Prostate gland (tissue), 2 donors: Measurements from ENCODE around the gene PARD6A. TPM values are rescaled to one million over a fixed set of nuclear protein-coding genes. Genes with fewer than 3 reads are reported as not detected.
A peak's percentile ranks its signal among the peaks of the same experiment; 100 is the strongest.

Experiments used
- DNase-seq: peaks from one replicate; pipeline ENCODE4 v3.0.0-alpha.2; 2019; ENCODE audit warnings: low spot score
- H3K27ac ChIP-seq, 2 donors: fragments of 200-600 bp; sonication (generic); 2 replicates each; pipeline ENCODE4 v1.5.1; 2017 to 2019
- H3K27me3 ChIP-seq: fragments of 200-600 bp; sonication (generic); replicated peaks from 2 replicates; pipeline ENCODE4 v1.5.1; 2019; ENCODE audit not compliant: insufficient read depth
- H3K36me3 ChIP-seq, 2 donors: fragments of 200-600 bp; sonication (generic); 1 replicate in 1 of 2; 2 replicates in 1 of 2; pipeline versions ENCODE4 v1.5.1 to v1.8.1; 2017 to 2019
- H3K4me1 ChIP-seq: fragments of 200-600 bp; sonication (generic); replicated peaks from 2 replicates; pipeline ENCODE4 v1.5.1; 2019
- H3K4me3 ChIP-seq, 2 donors: fragments of 200-600 bp; sonication (generic); 2 replicates each; pipeline ENCODE4 v1.5.1; 2017 to 2019
- H3K9me3 ChIP-seq: fragments of 200-600 bp; sonication (generic); 2 replicates; pipeline ENCODE4 v1.5.1; 2017
- POLR2A ChIP-seq: fragments of 450-650 bp; IDR thresholded peaks from one replicate; pipeline ENCODE4 v1.6.1; 2016; ENCODE audit warnings: antibody characterized with exemption, mild to moderate bottlenecking
- POLR2AphosphoS5 ChIP-seq: sonication (generic); formaldehyde crosslinking; IDR thresholded peaks from one replicate; pipeline ENCODE4 v1.6.1; 2017; ENCODE audit warnings: antibody characterized with exemption
- whole genome bisulfite sequencing: methylation state at CpG from one replicate; pipeline ENCODE4 v1.1.5; 2018; 5-methylcytosine and 5-hydroxymethylcytosine counted together
- intact Hi-C: fragments of 100-400 bp; cut with DNase I; formaldehyde crosslinking; loops from one replicate; pipeline ENCODE4 v1.14.2; 2022
- total RNA-seq, 2 donors: library from RNA; depleted of rRNA; stranded (reverse); fragments of >200 nt; gene quantifications; one replicate each; pipeline ENCODE4 v1.1.0, GENCODE V29; 2016
- TF ChIP-seq, protein P1 (sequence below), 4 experiments: fragments of 200-600 bp in 2 of 4; fragments of 450-650 bp in 2 of 4; sonication (generic) in 2 of 4; IDR thresholded peaks; 1 replicate in 3 of 4; 2 replicates in 1 of 4; pipeline ENCODE4 v1.5.1; 2016 to 2019; ENCODE audit warnings: antibody characterized with exemption in 4 of 4, mild to moderate bottlenecking in 2 of 4, moderate library complexity in 2 of 4

The PARD6A gene
- total RNA-seq, 2 donors from 2014 or later = 3.4 to 13.7 TPM

DNA sequence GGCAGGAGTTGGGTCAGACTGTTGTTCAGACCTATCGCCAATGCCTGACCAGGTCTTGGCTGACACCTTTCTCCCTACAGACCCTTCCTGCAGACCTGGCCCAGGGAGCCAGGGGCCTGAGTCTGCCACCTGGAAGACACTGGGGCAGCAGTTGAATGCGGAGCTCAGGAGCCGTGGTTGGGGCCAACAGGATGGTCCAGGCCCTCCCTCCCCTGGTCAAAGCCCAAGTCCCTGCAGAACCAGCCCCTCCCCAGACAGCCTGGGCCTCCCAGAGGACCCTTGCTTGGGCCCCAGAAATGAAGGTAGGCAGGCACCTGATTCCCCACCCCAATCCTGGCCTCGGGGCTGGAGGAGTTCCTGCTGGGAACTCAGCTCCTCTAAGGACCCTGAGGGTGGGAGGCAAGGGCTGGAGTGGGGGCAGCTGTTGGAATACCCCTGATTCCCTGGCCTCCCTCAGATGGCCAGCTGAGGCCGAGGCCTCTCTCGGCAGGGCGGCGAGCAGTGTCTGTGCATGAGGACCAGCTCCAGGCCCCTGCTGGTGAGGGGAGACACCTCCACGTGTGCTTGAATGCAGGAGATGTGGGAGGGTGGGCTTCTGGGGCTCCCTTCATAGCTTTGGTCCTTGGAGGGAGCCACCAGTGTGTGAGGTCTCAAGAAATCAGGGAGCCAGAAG, 4.3 kb upstream of the PARD6A start:
- H3K27ac ChIP-seq = no peak overlapping the region
- 85% methylated on average over 9 of the region's 9 CpGs for WGBS
- H3K4me3 ChIP-seq = no peak overlapping the region
- H3K36me3 ChIP-seq = no peaks in the 10 kb centered on the region
- TF ChIP-seq POLR2AphosphoS5 (no peak), POLR2A (no peak)
- TF ChIP-seq, protein P1, sequence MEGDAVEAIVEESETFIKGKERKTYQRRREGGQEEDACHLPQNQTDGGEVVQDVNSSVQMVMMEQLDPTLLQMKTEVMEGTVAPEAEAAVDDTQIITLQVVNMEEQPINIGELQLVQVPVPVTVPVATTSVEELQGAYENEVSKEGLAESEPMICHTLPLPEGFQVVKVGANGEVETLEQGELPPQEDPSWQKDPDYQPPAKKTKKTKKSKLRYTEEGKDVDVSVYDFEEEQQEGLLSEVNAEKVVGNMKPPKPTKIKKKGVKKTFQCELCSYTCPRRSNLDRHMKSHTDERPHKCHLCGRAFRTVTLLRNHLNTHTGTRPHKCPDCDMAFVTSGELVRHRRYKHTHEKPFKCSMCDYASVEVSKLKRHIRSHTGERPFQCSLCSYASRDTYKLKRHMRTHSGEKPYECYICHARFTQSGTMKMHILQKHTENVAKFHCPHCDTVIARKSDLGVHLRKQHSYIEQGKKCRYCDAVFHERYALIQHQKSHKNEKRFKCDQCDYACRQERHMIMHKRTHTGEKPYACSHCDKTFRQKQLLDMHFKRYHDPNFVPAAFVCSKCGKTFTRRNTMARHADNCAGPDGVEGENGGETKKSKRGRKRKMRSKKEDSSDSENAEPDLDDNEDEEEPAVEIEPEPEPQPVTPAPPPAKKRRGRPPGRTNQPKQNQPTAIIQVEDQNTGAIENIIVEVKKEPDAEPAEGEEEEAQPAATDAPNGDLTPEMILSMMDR (IDR thresholded peaks at IDR 0.05) = no peak
- peaks cover 4% of the 10 kb centered on the region for H3K4me1 ChIP-seq
- no peaks in the 10 kb centered on the region for H3K27me3 ChIP-seq
- no peaks in the 10 kb centered on the region for H3K9me3 ChIP-seq
- no peak for DNase-seq
- intact Hi-C loops = no loop called here

DNA sequence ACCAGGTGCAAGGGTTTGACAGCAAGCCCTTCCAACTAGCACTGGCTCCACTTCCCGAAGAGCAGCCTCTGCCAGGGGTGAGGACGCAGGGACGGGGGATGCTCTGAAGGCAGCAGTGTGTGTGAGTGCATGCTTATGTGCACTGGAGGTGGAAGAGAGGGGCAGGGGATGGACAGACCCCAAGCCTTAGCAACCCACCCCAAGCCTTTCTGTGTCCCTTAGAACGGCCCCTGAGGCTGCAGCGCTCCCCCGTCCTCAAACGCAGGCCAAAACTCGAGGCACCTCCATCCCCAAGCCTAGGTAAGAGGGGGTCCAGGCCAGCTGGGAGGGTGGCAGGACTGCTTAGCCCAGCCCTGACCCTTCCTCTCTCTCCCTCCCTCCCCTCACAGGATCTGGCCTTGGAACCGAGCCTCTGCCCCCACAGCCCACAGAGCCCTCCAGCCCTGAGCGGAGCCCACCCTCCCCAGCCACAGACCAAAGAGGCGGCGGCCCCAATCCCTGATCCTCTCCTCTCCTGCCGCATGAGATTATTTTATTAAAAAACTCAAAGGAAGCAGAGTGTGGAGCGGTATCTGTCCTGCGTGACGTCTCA, 3.6 kb upstream of the PARD6A start:
- H3K4me3 ChIP-seq = no peak overlapping the region
- WGBS = 88% methylated on average over 16 of the region's 16 CpGs

DNA sequence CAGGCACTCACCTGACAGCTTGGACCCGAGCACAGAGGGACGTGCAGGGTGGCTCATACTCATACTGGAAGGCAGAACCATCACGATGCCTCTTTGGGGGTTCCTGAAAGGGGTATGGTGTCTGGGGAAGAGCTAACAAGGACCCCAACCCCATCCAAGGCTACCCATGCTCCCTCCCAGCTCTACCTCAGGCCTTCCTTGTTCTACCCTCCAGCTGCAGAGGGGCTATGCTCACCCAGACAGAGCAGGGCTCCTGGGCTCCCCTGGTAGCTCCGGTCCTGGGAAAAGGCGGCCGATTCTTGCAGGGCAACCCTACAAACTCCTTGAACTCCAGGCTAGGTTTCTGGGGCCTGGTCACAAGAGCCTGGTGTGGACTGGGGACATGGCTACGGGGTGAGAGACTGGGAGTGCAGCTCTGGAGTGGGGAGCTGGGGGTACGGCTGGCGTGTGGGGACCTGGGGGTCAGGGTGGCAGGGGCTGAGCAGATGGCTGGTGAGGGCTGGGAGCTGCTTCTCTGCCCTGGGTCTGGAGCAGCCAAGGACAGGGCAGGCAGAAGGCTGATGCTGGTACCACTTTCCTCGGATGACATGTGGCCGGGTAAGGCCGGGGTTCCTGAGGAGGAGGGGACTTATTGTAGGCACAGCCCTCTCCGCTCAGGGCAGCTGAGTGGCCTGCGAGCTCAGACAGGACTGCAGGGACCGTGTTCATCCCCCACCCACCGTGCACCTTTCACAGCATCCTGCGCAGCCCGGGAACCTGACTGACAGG, 2.8 kb upstream of the PARD6A start:
- no peak overlapping the region for H3K27ac ChIP-seq
- TF ChIP-seq POLR2AphosphoS5 (no peak), POLR2A (no peak)
- H3K27me3 ChIP-seq = no peaks in the 10 kb centered on the region
- 94% methylated on average over 18 of the region's 18 CpGs for WGBS
- H3K4me3 ChIP-seq = no peak overlapping the region
- no peaks in the 10 kb centered on the region for H3K36me3 ChIP-seq
- no peak for DNase-seq
- no peaks in the 10 kb centered on the region for H3K9me3 ChIP-seq
- intact Hi-C loops = no loop called here
- peaks cover 4% of the 10 kb centered on the region for H3K4me1 ChIP-seq

More for the DNA sequence above, 3.6 kb upstream of the PARD6A start:
- DNase-seq = no peak
- Histone ChIP-seq H3K27ac (no peak overlapping the region), H3K4me1 (peaks cover 4% of the 10 kb centered on the region), H3K9me3 (no peaks in the 10 kb centered on the region), H3K36me3 (no peaks in the 10 kb centered on the region), H3K27me3 (no peaks in the 10 kb centered on the region)
- intact Hi-C loops = no loop called here
- TF ChIP-seq POLR2A = no peak
- no peak for TF ChIP-seq POLR2AphosphoS5
- TF ChIP-seq, protein P1 (IDR thresholded peaks at IDR 0.05) = no peak

DNA sequence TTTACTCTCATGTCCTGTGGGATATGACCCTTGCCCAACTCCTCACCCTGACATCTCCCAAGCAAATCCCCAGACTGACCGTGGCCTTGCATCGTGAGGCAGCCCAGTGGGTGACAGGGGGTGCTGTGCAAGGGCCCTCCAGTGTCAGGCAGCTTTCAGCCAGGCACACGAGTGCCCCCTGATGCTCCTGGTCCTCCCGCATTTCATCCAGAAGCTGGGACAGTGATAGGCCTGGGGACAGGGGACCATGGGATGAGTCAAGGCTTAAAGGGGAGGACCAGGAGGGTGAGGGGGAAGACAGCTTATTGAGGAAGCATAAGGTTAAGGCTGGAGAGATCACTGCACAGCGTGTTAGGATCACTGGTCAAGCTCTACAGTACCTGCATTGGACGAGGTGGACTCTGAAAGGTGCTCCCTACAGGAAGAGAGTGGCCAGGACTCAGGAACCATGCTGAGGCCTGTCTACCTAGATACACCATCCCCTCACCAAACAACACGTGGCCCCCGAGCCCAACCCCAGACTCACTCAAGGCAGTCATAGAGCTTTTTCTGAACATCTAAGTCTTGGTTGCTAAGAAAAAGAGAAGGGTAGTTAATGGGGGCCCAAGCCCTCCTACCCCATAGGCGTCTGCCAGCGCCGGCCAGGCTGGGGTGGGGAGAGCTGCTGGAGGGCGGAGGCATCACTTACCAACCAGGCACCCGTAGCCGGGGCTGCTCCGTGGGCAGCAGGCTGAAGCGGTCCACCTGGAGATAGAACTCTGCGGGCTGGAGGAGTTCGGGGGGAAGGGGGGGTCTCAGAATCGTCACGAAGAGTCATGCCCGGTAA, 1.7 kb upstream of the PARD6A start:
- no peak for TF ChIP-seq POLR2AphosphoS5
- TF ChIP-seq, protein P1 (IDR thresholded peaks at IDR 0.05) = no peak
- no peak for TF ChIP-seq POLR2A
- intact Hi-C loops = no loop called here
- peak overlapping the region in 1 of 2 donors; percentile 80 for H3K27ac ChIP-seq
- WGBS = 31% methylated on average over 21 of the region's 21 CpGs
- no peak for DNase-seq
- no peaks in the 10 kb centered on the region for H3K9me3 ChIP-seq
- peaks cover 4% of the 10 kb centered on the region for H3K4me1 ChIP-seq
- H3K4me3 ChIP-seq = peak overlapping the region; percentile 70 to 81
- no peaks in the 10 kb centered on the region for H3K27me3 ChIP-seq
- no peaks in the 10 kb centered on the region for H3K36me3 ChIP-seq
